GM12801 (cell line): Measurements from ENCODE around the gene YES1.

Experiments
- TF ChIP-seq, protein P1 (sequence below): IDR thresholded peaks from one replicate; pipeline ENCODE4 v1.5.1; 2011; ENCODE audit warnings: control low read depth; ENCODE audit not compliant: insufficient read length; ENCODE audit errors: extremely low read depth

Gene YES1

DNA sequence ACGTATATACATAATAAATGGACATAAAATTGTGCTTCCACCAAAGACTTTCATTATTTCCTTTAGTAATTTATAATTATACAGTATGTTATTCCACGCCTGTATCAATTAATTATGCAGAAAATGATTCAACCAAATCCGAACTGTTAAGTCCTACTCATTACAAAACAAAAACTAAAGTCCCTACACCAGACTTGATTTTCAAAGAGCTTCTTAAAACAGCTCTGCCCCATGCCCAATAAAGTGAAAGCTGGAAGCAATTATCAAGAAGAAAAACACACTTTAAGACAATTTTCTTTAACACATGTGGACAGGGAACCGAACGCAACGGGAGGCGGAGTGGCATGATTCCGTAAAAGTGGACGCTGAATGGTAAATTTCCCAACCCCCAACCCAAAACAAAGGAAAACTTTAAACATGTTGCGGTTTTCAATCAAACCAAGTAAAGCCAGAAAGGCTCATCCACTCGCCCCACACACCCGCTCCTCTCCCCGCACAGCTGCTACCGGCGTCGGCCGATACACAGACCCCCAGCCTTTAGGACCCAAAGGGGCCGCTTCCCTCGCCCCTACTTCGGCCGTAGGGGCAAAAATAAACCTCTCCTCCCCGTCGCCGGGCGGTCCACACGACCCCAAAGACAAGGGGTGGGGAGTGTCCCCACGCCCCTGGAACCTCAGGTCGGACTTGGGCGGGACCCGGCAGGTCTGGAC lies 705 bp downstream of the YES1 start:
- TF ChIP-seq, protein P1, sequence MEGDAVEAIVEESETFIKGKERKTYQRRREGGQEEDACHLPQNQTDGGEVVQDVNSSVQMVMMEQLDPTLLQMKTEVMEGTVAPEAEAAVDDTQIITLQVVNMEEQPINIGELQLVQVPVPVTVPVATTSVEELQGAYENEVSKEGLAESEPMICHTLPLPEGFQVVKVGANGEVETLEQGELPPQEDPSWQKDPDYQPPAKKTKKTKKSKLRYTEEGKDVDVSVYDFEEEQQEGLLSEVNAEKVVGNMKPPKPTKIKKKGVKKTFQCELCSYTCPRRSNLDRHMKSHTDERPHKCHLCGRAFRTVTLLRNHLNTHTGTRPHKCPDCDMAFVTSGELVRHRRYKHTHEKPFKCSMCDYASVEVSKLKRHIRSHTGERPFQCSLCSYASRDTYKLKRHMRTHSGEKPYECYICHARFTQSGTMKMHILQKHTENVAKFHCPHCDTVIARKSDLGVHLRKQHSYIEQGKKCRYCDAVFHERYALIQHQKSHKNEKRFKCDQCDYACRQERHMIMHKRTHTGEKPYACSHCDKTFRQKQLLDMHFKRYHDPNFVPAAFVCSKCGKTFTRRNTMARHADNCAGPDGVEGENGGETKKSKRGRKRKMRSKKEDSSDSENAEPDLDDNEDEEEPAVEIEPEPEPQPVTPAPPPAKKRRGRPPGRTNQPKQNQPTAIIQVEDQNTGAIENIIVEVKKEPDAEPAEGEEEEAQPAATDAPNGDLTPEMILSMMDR = no peak

DNA sequence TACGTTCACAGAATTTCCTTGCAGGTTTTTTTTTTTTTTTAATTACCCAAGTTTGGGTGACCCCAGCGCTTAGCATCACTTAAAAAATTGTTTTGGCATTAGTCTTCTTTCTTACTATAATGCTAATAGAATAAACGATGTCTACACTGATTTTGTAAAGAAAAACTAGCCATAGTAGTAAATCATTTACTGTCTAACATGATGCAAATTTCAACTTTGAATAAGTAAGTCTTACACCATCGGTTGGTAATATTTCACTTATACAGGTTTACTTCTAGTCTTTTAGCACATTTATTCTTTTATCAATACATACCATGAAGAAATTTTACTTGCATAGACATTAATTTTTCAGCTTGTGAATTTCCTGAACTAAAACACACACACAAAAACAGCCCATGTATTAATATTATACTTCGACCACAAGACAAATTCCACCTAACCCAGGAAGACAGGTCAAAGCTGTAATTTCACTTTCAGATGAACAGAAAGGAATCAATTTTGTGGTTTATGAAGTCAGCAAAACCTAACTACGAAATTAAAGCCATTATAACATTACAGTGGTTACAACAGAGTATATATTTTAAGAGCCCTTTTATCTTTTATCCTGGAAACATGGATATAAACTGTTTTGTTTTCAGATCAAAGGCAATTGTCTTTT lies 1.9 kb downstream of the YES1 start:
- TF ChIP-seq, protein P1 = no peak

DNA sequence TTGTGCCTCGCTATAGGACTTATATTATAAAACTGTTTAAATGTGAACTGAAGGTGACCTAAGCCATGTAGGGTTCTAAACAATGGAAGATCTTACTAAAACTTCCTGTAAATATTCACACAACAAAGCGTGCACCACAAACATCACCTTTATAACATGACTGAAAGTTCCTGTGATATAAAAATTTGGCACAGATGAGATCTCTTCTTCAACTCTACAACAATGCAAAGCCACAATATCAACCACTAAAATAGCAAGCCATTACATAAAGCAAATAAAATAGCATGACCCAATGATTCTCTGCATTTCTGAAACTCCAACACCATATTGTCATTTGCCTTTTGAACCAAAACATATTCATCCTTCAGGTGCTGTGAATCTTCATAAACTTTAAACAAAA lies 3.5 kb downstream of the YES1 start:
- TF ChIP-seq, protein P1 = no peak

DNA sequence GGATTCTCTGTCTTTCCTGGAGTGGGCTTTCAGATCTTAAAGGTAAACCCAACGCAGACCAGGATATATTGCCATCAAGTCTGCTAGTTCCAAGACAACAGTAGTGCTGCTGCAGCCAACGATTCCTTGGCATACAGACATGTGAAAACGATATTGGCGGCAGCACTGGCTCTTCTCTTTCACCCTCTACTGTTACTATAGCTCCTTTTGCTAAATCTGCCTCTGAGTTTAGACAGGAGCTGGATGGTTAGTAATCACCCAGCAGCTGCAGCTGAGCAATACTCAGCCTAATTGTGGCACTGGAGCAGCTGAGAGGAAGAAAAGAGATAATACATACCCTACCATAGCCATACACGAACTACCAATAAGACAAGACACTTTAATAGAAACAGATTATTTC lies 4.0 kb downstream of the YES1 start:
- TF ChIP-seq, protein P1 = no peak

DNA sequence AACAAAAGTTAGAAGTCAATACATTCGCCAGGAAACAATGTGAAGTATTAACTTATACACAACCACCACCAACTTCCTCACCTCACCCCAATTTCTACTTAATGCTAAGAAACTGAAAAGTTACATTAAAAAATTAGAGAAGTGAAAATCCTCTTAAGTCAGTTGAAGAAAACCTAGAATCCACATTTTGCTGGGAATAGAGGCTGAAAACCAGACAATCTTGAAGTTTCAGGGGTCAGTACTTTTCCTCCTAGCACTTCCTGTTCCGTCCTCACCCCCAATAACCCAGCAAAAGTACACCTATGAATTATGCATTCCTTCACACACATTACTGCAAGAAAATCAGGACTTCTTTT lies 6.3 kb downstream of the YES1 start:
- TF ChIP-seq, protein P1 = no peak

DNA sequence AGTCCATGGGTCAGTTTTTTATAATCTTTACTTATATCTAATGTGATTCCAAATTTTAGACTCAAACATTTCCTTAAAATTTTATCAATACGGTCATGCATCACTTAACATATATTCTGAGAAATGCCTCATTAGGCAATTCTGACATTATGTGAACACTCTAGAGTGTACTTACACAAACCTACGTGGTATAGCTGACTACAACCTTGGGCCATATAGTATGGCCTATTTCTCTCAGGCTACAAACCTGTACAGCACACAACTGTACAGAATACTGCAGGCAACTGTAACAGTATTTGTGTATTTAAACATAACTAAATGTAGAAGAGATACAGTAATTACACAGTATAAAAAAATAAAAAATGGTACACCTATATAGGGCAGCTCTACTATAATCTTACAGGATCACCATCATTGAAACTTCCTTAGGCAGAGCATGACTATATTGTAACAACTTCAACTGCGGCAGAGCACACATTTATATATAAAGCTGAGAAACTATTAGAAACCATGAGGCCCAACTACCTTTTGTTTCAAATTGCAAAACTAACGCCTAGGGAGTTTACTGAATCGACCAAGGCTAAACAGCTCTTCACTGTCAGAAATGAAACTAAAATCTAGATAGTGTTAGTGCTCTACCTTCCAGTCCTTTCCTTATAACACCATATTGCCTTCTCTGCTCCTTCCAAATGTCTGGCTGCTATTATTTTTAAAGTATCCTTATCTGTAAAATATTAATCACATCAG lies 6.9 kb downstream of the YES1 start:
- TF ChIP-seq, protein P1 = no peak

DNA sequence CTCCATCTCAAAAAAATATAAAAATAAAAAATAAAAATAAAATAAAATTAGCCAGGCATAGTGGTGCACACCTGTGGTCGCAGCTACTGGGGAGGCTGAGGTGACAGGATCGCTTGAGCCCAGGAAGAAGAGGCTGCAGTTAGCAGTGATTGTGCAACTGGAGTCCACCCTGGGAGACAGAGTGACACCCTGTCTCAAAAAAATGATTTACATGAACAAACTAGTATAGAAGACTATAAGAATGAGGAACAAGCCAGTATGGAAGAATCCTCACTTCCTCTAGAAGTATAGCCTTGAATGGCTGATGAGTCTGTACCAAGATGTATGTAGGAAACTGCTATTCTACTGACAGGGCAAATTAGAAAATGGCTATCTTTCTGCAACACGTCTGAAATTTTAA lies 10.9 kb downstream of the YES1 start:
- TF ChIP-seq, protein P1 = no peak
